ENCODE data around the gene DCAF4.
"Not testable (repeated sequence)": the region's sequence is repeated elsewhere in the genome, so short reads cannot be mapped to it uniquely, and the experiment has no call there.

The DCAF4 gene

GRCh38 chr14:72958548-72958947 is 32.3 kb downstream of the DCAF4 start:
- Histone ChIP-seq H3K9me3 (ENCODE audit: insufficient read depth, low read length) (no peaks in the 10 kb centered on the region), H3K4me1 (ENCODE audit: insufficient read depth, insufficient read length) (no peaks in the 10 kb centered on the region), H3K4me3 (ENCODE audit: insufficient read length, low read depth) (no peak overlapping the region), H3K27me3 (ENCODE audit: insufficient read depth, insufficient read length) (no peaks in the 10 kb centered on the region), H3K36me3 (ENCODE audit: insufficient read depth, insufficient read length, low read length) (peaks cover 63% of the 10 kb centered on the region), H3K9ac (ENCODE audit: insufficient read length, low read depth) (no peak overlapping the region)
- no peak for DNase-seq (ENCODE audit: low read depth, low spot score)
- TF ChIP-seq SUZ12 (IDR thresholded peaks at IDR 0.05; ENCODE audit: extremely low read depth, insufficient read depth, insufficient read length) (no peak), YY1 (IDR thresholded peaks at IDR 0.05; ENCODE audit: insufficient read depth, insufficient read length) (no peak), ZNF274 (IDR thresholded peaks at IDR 0.05; ENCODE audit: low read depth, low read length) (no peak)

GRCh38 chr14:72961016-72961415 is 34.8 kb downstream of the DCAF4 start:
- peaks cover 50% of the 10 kb centered on the region for H3K36me3 ChIP-seq (ENCODE audit: insufficient read depth, insufficient read length, low read length)
- not testable (repeated sequence) for H3K9ac ChIP-seq (ENCODE audit: insufficient read length, low read depth); DNase-seq (ENCODE audit: low read depth, low spot score); H3K4me1 ChIP-seq (ENCODE audit: insufficient read depth, insufficient read length); H3K4me3 ChIP-seq (ENCODE audit: insufficient read length, low read depth); H3K9me3 ChIP-seq (ENCODE audit: insufficient read depth, low read length); H3K27me3 ChIP-seq (ENCODE audit: insufficient read depth, insufficient read length)

- no peaks in the 10 kb centered on the region for H3K4me1 ChIP-seq (ENCODE audit: insufficient read depth, insufficient read length)
- H3K36me3 ChIP-seq (ENCODE audit: insufficient read depth, insufficient read length, low read length), result peaks cover 43% of the 10 kb centered on the region
- TF ChIP-seq SUZ12 (IDR thresholded peaks at IDR 0.05; ENCODE audit: extremely low read depth, insufficient read depth, insufficient read length) (no peak), YY1 (IDR thresholded peaks at IDR 0.05; ENCODE audit: insufficient read depth, insufficient read length) (no peak), ZNF274 (IDR thresholded peaks at IDR 0.05; ENCODE audit: low read depth, low read length) (no peak)
- H3K9me3 ChIP-seq (ENCODE audit: insufficient read depth, low read length), result no peaks in the 10 kb centered on the region
- DNase-seq (ENCODE audit: low read depth, low spot score), result no peak
- no peak overlapping the region for H3K9ac ChIP-seq (ENCODE audit: insufficient read length, low read depth)
- H3K4me3 ChIP-seq (ENCODE audit: insufficient read length, low read depth), result no peak overlapping the region
- H3K27me3 ChIP-seq (ENCODE audit: insufficient read depth, insufficient read length), result no peaks in the 10 kb centered on the region
Observed at GRCh38 chr14:72961579-72962335, 35.5 kb downstream of the DCAF4 start.

GRCh38 chr14:72962336-72962754 is 36.1 kb downstream of the DCAF4 start:
- not testable (repeated sequence) for H3K9ac ChIP-seq (ENCODE audit: insufficient read length, low read depth); DNase-seq (ENCODE audit: low read depth, low spot score); H3K27me3 ChIP-seq (ENCODE audit: insufficient read depth, insufficient read length); H3K9me3 ChIP-seq (ENCODE audit: insufficient read depth, low read length); H3K4me1 ChIP-seq (ENCODE audit: insufficient read depth, insufficient read length); H3K4me3 ChIP-seq (ENCODE audit: insufficient read length, low read depth)
- peaks cover 42% of the 10 kb centered on the region for H3K36me3 ChIP-seq (ENCODE audit: insufficient read depth, insufficient read length, low read length)

GRCh38 chr14:72962829-72963312 is 36.6 kb downstream of the DCAF4 start:
- H3K9ac ChIP-seq (ENCODE audit: insufficient read length, low read depth), result no peak overlapping the region
- peak; percentile 8 for DNase-seq (ENCODE audit: low read depth, low spot score)
- H3K27me3 ChIP-seq (ENCODE audit: insufficient read depth, insufficient read length), result no peaks in the 10 kb centered on the region
- TF ChIP-seq YY1 (IDR thresholded peaks at IDR 0.05; ENCODE audit: insufficient read depth, insufficient read length), result no peak
- no peak for TF ChIP-seq ZNF274 (IDR thresholded peaks at IDR 0.05; ENCODE audit: low read depth, low read length)
- TF ChIP-seq SUZ12 (IDR thresholded peaks at IDR 0.05; ENCODE audit: extremely low read depth, insufficient read depth, insufficient read length), result no peak
- H3K4me3 ChIP-seq (ENCODE audit: insufficient read length, low read depth), result no peak overlapping the region
- H3K9me3 ChIP-seq (ENCODE audit: insufficient read depth, low read length), result no peaks in the 10 kb centered on the region
- peaks cover 37% of the 10 kb centered on the region for H3K36me3 ChIP-seq (ENCODE audit: insufficient read depth, insufficient read length, low read length)
- no peaks in the 10 kb centered on the region for H3K4me1 ChIP-seq (ENCODE audit: insufficient read depth, insufficient read length)

- no peak for DNase-seq (ENCODE audit: low read depth, low spot score)
- TF ChIP-seq ZNF274 (IDR thresholded peaks at IDR 0.05; ENCODE audit: low read depth, low read length) (no peak), SUZ12 (IDR thresholded peaks at IDR 0.05; ENCODE audit: extremely low read depth, insufficient read depth, insufficient read length) (no peak), YY1 (IDR thresholded peaks at IDR 0.05; ENCODE audit: insufficient read depth, insufficient read length) (no peak)
- H3K4me1 ChIP-seq (ENCODE audit: insufficient read depth, insufficient read length), result no peaks in the 10 kb centered on the region
- H3K4me3 ChIP-seq (ENCODE audit: insufficient read length, low read depth), result no peak overlapping the region
- no peaks in the 10 kb centered on the region for H3K9me3 ChIP-seq (ENCODE audit: insufficient read depth, low read length)
- H3K27me3 ChIP-seq (ENCODE audit: insufficient read depth, insufficient read length), result no peaks in the 10 kb centered on the region
- no peak overlapping the region for H3K9ac ChIP-seq (ENCODE audit: insufficient read length, low read depth)
- H3K36me3 ChIP-seq (ENCODE audit: insufficient read depth, insufficient read length, low read length), result peaks cover 23% of the 10 kb centered on the region
Observed at GRCh38 chr14:72965249-72965648, 39.0 kb downstream of the DCAF4 start.

- TF ChIP-seq YY1 (IDR thresholded peaks at IDR 0.05; ENCODE audit: insufficient read depth, insufficient read length), result no peak
- TF ChIP-seq ZNF274 (IDR thresholded peaks at IDR 0.05; ENCODE audit: low read depth, low read length), result no peak
- TF ChIP-seq SUZ12 (IDR thresholded peaks at IDR 0.05; ENCODE audit: extremely low read depth, insufficient read depth, insufficient read length), result no peak
- H3K27me3 ChIP-seq (ENCODE audit: insufficient read depth, insufficient read length), result no peaks in the 10 kb centered on the region
- H3K36me3 ChIP-seq (ENCODE audit: insufficient read depth, insufficient read length, low read length), result peaks cover 23% of the 10 kb centered on the region
- DNase-seq (ENCODE audit: low read depth, low spot score), result no peak
- no peaks in the 10 kb centered on the region for H3K4me1 ChIP-seq (ENCODE audit: insufficient read depth, insufficient read length)
- no peaks in the 10 kb centered on the region for H3K9me3 ChIP-seq (ENCODE audit: insufficient read depth, low read length)
- no peak overlapping the region for H3K4me3 ChIP-seq (ENCODE audit: insufficient read length, low read depth)
- no peak overlapping the region for H3K9ac ChIP-seq (ENCODE audit: insufficient read length, low read depth)
Observed at GRCh38 chr14:72966038-72966437, 39.8 kb downstream of the DCAF4 start.

Data from NT2/D1 (cell line).